Activated naive CD8-positive, alpha-beta T cell treated with anti-CD3 and anti-CD28 coated beads, Interleukin-2, amount 50 U/mL, for 24 hours (primary cell): ENCODE measurements around the gene TOMM20.
A peak's percentile ranks its signal among the peaks of the same experiment; 100 is the strongest.
"Not testable (repeated sequence)": the region's sequence is repeated elsewhere in the genome, so short reads cannot be mapped to it uniquely, and the experiment has no call there.

Source experiments
- ATAC-seq: fragments of 150-1000 bp; cut with Tn5 transposase; one replicate; pipeline ENCODE4 v1.10.0; 2021
- DNase-seq: peaks from one replicate; pipeline ENCODE4 v3.0.0; 2021
- H3K27ac Mint-ChIP-seq: one replicate; pipeline ENCODE4 v1.8.0; 2021; ENCODE audit warnings: mild to moderate bottlenecking, mixed read lengths
- H3K27me3 Mint-ChIP-seq: one replicate; pipeline ENCODE4 v1.8.0; 2021; ENCODE audit warnings: mixed read lengths
- H3K36me3 Mint-ChIP-seq: one replicate; pipeline ENCODE4 v1.8.0; 2021; ENCODE audit warnings: low read depth, mixed read lengths
- H3K4me1 Mint-ChIP-seq: one replicate; pipeline ENCODE4 v1.8.0; 2021; ENCODE audit warnings: mixed read lengths
- H3K4me3 Mint-ChIP-seq: one replicate; pipeline ENCODE4 v1.8.0; 2021; ENCODE audit warnings: mild to moderate bottlenecking, moderate library complexity, mixed read lengths
- H3K9me3 Mint-ChIP-seq: one replicate; pipeline ENCODE4 v1.8.0; 2021; ENCODE audit warnings: mixed read lengths

Gene TOMM20

DNA sequence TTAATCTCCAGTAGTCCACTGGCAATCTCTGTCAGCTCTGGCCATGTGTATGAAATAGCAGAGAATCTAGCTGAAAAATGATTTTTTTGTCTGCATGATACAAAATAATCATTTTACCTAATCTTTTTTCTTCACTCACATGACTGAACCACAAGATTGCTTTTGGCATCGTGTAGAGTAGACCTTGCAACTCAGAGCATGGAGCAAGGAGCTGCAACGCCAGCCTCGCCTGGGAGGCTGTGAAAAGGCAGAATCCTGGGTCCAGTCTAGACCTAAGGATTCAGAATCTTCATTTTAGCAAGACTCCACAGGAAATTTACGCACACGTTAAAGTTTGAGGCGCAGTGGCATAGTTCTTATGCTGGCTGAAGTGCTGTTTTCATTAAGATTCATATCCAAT is 40.2 kb downstream of the TOMM20 start:
- ATAC-seq: no peak
- Mint-ChIP-seq H3K36me3 (no peaks in the 10 kb centered on the region), H3K27me3 (no peaks in the 10 kb centered on the region), H3K27ac (no peak overlapping the region), H3K4me1 (peaks cover 12% of the 10 kb centered on the region), H3K9me3 (no peaks in the 10 kb centered on the region), H3K4me3 (no peak overlapping the region)
- DNase-seq: no peak

GRCh38 chr1:235087906-235088305 is 40.7 kb downstream of the TOMM20 start:
- Mint-ChIP-seq H3K27me3 (no peaks in the 10 kb centered on the region), H3K9me3 (no peaks in the 10 kb centered on the region), H3K4me1 (peaks cover 17% of the 10 kb centered on the region), H3K27ac (no peak overlapping the region), H3K4me3 (no peak overlapping the region), H3K36me3 (no peaks in the 10 kb centered on the region)
- ATAC-seq: no peak
- no peak for DNase-seq

GRCh38 chr1:235085411-235086117 is 43.1 kb downstream of the TOMM20 start:
- H3K27ac Mint-ChIP-seq, H3K9me3 Mint-ChIP-seq, ATAC-seq: not testable (repeated sequence)

GRCh38 chr1:235080788-235081187 is 47.8 kb downstream of the TOMM20 start:
- not testable (repeated sequence) for ATAC-seq, H3K4me3 Mint-ChIP-seq, DNase-seq

More at GRCh38 chr1:235085411-235086117, 43.1 kb downstream of the TOMM20 start:
- H3K4me1 Mint-ChIP-seq: peaks cover 25% of the 10 kb centered on the region
- H3K4me3 Mint-ChIP-seq, DNase-seq, H3K36me3 Mint-ChIP-seq, H3K27me3 Mint-ChIP-seq: not testable (repeated sequence)

GRCh38 chr1:235080297-235080657 is 48.4 kb downstream of the TOMM20 start:
- not testable (repeated sequence) for DNase-seq, H3K27ac Mint-ChIP-seq, H3K4me3 Mint-ChIP-seq, H3K36me3 Mint-ChIP-seq, H3K9me3 Mint-ChIP-seq, H3K27me3 Mint-ChIP-seq, ATAC-seq
- peaks cover 30% of the 10 kb centered on the region for H3K4me1 Mint-ChIP-seq

More at GRCh38 chr1:235080788-235081187, 47.8 kb downstream of the TOMM20 start:
- peaks cover 25% of the 10 kb centered on the region for H3K4me1 Mint-ChIP-seq
- H3K27me3 Mint-ChIP-seq, H3K27ac Mint-ChIP-seq, H3K36me3 Mint-ChIP-seq, H3K9me3 Mint-ChIP-seq: not testable (repeated sequence)

DNA sequence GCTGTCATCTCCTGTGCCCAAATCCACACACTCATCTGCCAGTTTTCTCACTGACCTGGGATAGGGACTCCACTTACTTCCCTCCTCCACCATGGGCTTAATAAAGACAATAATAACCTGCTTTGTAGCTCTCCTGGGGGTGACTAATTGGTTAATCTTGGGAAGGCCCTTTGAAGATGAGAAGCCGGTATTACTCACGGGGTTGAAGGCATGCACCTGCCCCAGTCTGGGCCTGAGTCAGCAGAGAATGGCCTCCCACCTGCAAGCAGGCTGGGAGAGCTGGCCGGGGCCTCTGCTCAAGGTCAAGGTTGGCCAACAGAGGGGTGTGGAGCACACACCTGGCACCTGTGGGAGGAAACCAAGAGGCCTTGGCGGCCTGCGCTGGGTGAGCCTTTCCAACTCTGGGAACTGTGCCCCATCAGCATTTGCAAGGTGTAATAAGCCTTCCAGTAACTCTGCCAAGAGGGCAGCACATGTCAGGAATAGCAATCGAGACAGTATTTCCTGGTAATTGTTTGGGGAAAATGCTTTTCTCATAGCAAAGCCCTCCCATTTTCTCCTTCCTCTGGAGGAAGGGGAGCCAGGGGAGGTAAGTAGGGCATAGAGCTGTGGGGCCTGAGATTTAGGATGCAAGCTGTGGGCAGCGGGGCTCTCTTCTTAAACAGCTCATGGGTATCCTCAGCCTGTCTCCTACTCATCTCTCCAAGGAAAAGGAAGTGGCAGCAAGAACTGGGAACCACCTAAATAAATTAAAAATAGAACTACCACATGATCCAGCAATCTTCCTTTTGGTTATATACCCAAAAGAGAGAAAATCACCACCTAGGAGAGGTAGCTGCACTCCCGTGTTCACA is 49.0 kb downstream of the TOMM20 start:
- Mint-ChIP-seq H3K27me3 (peaks cover 2% of the 10 kb centered on the region), H3K36me3 (no peaks in the 10 kb centered on the region), H3K27ac (no peak overlapping the region), H3K9me3 (no peaks in the 10 kb centered on the region), H3K4me3 (no peak overlapping the region), H3K4me1 (peaks cover 36% of the 10 kb centered on the region)
- no peak for ATAC-seq
- peak; percentile 27 for DNase-seq

GRCh38 chr1:235078480-235079381 is 49.9 kb downstream of the TOMM20 start:
- Mint-ChIP-seq H3K9me3 (no peaks in the 10 kb centered on the region), H3K36me3 (no peaks in the 10 kb centered on the region), H3K4me3 (no peak overlapping the region), H3K27ac (no peak overlapping the region), H3K4me1 (peaks cover 42% of the 10 kb centered on the region), H3K27me3 (peaks cover 2% of the 10 kb centered on the region)
- DNase-seq (no peak), ATAC-seq (no peak)

DNA sequence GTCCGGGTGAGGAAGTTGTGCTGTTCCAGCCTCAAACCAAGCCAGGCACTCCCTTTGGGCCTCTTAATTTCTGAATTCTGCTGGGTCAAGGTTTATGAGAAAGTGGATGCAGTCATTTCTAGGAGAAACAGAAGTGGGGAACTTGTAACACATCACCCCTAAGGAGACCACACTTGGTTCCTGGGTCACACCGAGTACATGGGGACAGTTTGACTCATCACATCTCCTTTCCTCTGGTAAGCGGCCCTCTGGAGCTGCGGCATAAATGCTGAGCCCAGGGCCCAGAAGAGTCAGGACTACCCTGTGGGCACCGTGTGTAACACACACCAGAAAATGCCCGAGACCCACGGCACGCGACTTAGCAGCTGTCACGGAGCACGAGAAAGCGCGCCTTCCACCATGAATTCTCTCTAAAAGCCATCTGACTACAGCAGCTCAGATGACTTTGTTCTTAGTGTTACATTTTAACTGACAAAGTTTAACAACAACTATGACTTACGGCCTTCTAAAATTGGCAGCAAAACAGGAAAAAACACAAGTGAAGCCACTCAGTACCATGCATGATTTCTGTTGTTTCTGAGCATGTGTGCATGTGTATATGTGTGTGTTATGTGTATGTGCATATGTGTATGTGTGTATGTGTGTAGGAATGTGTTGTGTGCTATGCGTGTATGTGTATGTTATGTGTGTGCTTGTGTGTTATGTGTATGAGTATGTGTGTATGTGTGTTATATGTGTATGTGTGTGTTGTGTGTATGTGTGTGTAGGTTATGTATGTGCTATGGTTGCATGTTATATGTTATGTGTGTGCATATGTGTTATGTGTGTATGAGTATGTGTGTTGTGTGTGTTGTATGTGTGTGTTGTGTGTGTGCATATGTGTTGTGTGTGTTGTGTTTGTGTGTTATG is 50.8 kb downstream of the TOMM20 start:
- Mint-ChIP-seq H3K4me3 (peak overlapping the region; percentile 21), H3K9me3 (no peaks in the 10 kb centered on the region), H3K36me3 (no peaks in the 10 kb centered on the region), H3K27ac (no peak overlapping the region), H3K4me1 (peaks cover 38% of the 10 kb centered on the region), H3K27me3 (peaks cover 2% of the 10 kb centered on the region)
- peak; percentile 50 for DNase-seq
- ATAC-seq: peak; percentile 55

GRCh38 chr1:235077163-235077540 is 51.5 kb downstream of the TOMM20 start:
- Mint-ChIP-seq H3K36me3 (no peaks in the 10 kb centered on the region), H3K27me3 (peaks cover 2% of the 10 kb centered on the region), H3K4me1 (peaks cover 38% of the 10 kb centered on the region), H3K9me3 (no peaks in the 10 kb centered on the region), H3K27ac (peak overlapping the region; percentile 69), H3K4me3 (peak overlapping the region; percentile 21)
- no peak for DNase-seq
- ATAC-seq: no peak

- Mint-ChIP-seq H3K27ac (peak overlapping the region; percentile 69), H3K4me3 (peak overlapping the region; percentile 21), H3K36me3 (no peaks in the 10 kb centered on the region), H3K4me1 (peaks cover 38% of the 10 kb centered on the region), H3K9me3 (no peaks in the 10 kb centered on the region), H3K27me3 (peaks cover 2% of the 10 kb centered on the region)
- DNase-seq (no peak), ATAC-seq (no peak)
Observed at GRCh38 chr1:235076504-235077162, 52.0 kb downstream of the TOMM20 start.

GRCh38 chr1:235075777-235076308 is 52.8 kb downstream of the TOMM20 start:
- Mint-ChIP-seq H3K4me1 (peaks cover 34% of the 10 kb centered on the region), H3K4me3 (peak overlapping the region; percentile 74), H3K36me3 (no peaks in the 10 kb centered on the region), H3K27ac (peak overlapping the region; percentile 99), H3K9me3 (no peaks in the 10 kb centered on the region), H3K27me3 (peaks cover 2% of the 10 kb centered on the region)
- DNase-seq (peak; percentile 36), ATAC-seq (peak; percentile 21)

GRCh38 chr1:235075048-235075776 is 53.4 kb downstream of the TOMM20 start:
- Mint-ChIP-seq H3K36me3 (no peaks in the 10 kb centered on the region), H3K4me1 (peaks cover 30% of the 10 kb centered on the region), H3K4me3 (peak overlapping the region; percentile 74), H3K9me3 (no peaks in the 10 kb centered on the region), H3K27ac (peak overlapping the region; percentile 99), H3K27me3 (peaks cover 1% of the 10 kb centered on the region)
- ATAC-seq (peak; percentile 75), DNase-seq (peak; percentile 75)
